ENCODE data around the gene GPX3.
A peak's percentile ranks its signal among the peaks of the same experiment; 100 is the strongest.

Gene GPX3, protein sequence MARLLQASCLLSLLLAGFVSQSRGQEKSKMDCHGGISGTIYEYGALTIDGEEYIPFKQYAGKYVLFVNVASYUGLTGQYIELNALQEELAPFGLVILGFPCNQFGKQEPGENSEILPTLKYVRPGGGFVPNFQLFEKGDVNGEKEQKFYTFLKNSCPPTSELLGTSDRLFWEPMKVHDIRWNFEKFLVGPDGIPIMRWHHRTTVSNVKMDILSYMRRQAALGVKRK

DNA sequence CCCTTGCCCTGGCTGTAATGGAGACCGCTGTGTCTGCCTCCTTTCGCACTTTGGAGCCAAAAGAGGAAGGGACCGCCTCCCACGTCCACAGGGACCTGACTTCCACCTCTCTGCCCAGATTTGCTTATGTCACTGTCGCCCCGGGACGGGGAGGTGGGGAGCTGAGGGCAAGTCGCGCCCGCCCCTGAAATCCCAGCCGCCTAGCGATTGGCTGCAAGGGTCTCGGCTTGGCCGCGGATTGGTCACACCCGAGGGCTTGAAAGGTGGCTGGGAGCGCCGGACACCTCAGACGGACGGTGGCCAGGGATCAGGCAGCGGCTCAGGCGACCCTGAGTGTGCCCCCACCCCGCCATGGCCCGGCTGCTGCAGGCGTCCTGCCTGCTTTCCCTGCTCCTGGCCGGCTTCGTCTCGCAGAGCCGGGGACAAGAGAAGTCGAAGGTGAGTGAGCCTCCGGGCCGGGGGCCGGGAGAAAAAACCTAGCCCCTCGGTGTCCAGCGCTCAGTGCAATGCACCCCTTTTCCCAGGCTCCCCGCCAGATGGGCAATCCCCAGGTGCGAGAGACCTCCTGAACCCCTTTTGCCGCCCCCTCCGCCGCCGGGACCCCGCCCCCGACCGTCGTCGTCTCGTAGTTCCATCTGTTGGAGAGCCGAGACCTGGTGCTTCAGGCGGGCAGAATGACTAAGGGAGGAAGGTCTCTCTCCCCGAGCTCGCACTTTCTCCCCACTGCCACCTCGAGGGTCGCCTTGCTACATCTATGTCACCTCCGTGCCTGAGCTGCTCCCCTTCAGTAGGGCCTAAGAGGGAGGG is at the start of gene GPX3:
Gene GPX3, plus strand, starts transcription at position 288 of the 807 bp plus-strand sequence. Its CDS starts 64 bp downstream, at position 352.
- Histone ChIP-seq H3K27me3 (ENCODE audit: low read depth, low read length) (no peaks in the 10 kb centered on the region), H3K4me3 (ENCODE audit: low read depth in 1 of 2, low read length in 2 of 2) (peak within 1 kb of the TSS; percentile 60 to 68), H3K27ac (ENCODE audit: low read length) (peak within 1 kb of the TSS; percentile 48), H3K4me1 (ENCODE audit: control insufficient read depth in 1 of 2, insufficient read depth in 2 of 2, low read length in 2 of 2) (peaks cover 24% of the 10 kb centered on the region in 2 donors), H3K36me3 (ENCODE audit: control insufficient read depth in 1 of 2, insufficient read depth in 2 of 2, low read length in 2 of 2) (peaks cover 0 to 3% of the 10 kb centered on the region in 2 donors), H3K9me3 (ENCODE audit: control insufficient read depth in 1 of 2, low read length in 2 of 2) (no peaks in the 10 kb centered on the region)

DNA sequence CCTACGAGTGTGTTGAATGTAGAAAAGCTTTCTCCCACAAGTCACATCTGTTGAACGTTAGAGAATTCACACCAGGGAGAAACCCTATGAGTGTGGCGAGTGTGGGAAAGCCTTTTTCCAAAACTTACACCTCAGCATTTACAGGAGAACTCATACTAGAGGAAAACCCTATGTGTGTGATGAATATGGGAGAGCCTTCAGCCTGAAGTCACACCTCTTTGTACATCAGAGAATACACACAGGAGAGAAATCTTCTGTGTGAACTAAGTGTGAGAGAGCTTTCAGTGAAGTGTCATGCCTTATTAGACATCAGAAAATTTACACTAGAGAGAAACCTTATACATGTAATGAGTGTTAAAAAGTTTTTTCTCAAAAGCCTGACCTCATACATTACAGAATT is 41.8 kb upstream of the GPX3 start:
- no peaks in the 10 kb centered on the region for H3K27me3 ChIP-seq (ENCODE audit: low read depth, low read length)
- peaks cover 0 to 12% of the 10 kb centered on the region in 2 donors for H3K9me3 ChIP-seq (ENCODE audit: control insufficient read depth in 1 of 2, low read length in 2 of 2)
- H3K4me3 ChIP-seq (ENCODE audit: low read depth in 1 of 2, low read length in 2 of 2) = no peak overlapping the region
- no peaks in the 10 kb centered on the region for H3K4me1 ChIP-seq (ENCODE audit: control insufficient read depth in 1 of 2, insufficient read depth in 2 of 2, low read length in 2 of 2)
- no peak overlapping the region for H3K27ac ChIP-seq (ENCODE audit: low read length)
- H3K36me3 ChIP-seq (ENCODE audit: control insufficient read depth in 1 of 2, insufficient read depth in 2 of 2, low read length in 2 of 2) = no peaks in the 10 kb centered on the region

DNA sequence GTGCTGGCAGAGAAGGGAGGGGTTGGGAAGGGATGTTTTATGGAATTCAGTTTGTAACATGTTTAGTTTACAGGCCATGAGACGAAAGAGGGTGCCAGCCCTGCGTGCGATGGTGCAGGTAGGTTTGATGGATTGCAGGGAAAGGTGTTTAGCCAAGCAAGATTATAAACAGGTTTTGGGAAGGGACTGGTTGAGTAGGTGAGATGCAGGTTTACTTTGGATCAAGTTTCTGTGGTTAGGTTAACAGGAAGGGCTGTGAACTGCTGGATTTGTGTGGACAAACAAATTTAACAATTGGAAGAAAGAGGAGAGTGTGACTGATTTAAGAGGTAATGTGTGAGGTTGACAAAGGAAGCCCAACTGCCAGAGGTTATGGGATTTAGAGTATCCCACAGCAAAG is 32.6 kb upstream of the GPX3 start:
- Histone ChIP-seq H3K27me3 (ENCODE audit: low read depth, low read length) (no peaks in the 10 kb centered on the region), H3K9me3 (ENCODE audit: control insufficient read depth in 1 of 2, low read length in 2 of 2) (no peaks in the 10 kb centered on the region)

DNA sequence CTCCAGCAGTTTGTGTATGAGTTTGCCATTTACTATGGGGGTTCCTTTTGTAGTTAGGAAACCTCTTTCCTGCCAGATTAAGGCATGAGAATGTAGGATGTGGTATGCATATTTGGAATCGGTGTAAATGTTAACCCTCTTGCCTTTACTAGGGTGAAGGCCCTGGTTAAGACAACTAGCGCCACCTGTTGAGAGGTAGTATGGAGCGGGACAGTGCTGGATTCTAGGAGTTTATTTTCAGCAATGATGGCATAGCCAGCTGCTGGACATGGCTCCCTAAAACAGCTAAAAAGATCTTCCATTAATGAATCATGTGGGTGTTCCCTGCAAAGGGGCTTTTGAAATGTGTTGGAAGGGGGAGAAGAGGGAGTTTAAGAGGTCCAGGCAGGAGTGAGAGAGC is 30.7 kb upstream of the GPX3 start:
- no peak overlapping the region for H3K4me3 ChIP-seq (ENCODE audit: low read depth in 1 of 2, low read length in 2 of 2)
- H3K27me3 ChIP-seq (ENCODE audit: low read depth, low read length) = no peaks in the 10 kb centered on the region
- no peaks in the 10 kb centered on the region for H3K36me3 ChIP-seq (ENCODE audit: control insufficient read depth in 1 of 2, insufficient read depth in 2 of 2, low read length in 2 of 2)
- H3K27ac ChIP-seq (ENCODE audit: low read length) = no peak overlapping the region
- H3K4me1 ChIP-seq (ENCODE audit: control insufficient read depth in 1 of 2, insufficient read depth in 2 of 2, low read length in 2 of 2) = no peaks in the 10 kb centered on the region
- H3K9me3 ChIP-seq (ENCODE audit: control insufficient read depth in 1 of 2, low read length in 2 of 2) = no peaks in the 10 kb centered on the region

More for the DNA sequence above, 32.6 kb upstream of the GPX3 start:
- H3K27ac ChIP-seq (ENCODE audit: low read length) = no peak overlapping the region
- no peaks in the 10 kb centered on the region for H3K4me1 ChIP-seq (ENCODE audit: control insufficient read depth in 1 of 2, insufficient read depth in 2 of 2, low read length in 2 of 2)
- no peak overlapping the region for H3K4me3 ChIP-seq (ENCODE audit: low read depth in 1 of 2, low read length in 2 of 2)
- H3K36me3 ChIP-seq (ENCODE audit: control insufficient read depth in 1 of 2, insufficient read depth in 2 of 2, low read length in 2 of 2) = no peaks in the 10 kb centered on the region

DNA sequence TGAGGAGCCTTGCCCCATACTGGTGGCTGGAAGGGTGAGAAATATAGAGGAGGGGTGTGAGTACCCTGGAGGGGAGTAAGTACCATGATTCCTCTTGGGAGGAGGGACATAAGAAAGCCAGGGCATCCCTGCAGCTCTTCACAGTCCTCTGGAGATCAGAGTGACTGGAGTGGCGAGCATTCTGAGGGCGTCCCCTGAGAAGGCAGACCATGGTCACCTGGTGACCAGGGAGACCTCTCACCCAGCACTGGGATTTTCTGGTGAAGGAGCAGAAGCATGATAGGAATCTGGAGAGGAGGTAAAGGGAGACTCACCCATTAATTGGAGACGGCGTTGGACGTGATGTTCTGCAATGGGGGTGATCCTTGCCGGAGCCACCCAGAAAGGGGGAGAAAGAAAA is 27.7 kb upstream of the GPX3 start:
- Histone ChIP-seq H3K4me1 (ENCODE audit: control insufficient read depth in 1 of 2, insufficient read depth in 2 of 2, low read length in 2 of 2) (no peaks in the 10 kb centered on the region), H3K27ac (ENCODE audit: low read length) (no peak overlapping the region), H3K36me3 (ENCODE audit: control insufficient read depth in 1 of 2, insufficient read depth in 2 of 2, low read length in 2 of 2) (no peaks in the 10 kb centered on the region), H3K27me3 (ENCODE audit: low read depth, low read length) (no peaks in the 10 kb centered on the region), H3K9me3 (ENCODE audit: control insufficient read depth in 1 of 2, low read length in 2 of 2) (no peaks in the 10 kb centered on the region), H3K4me3 (ENCODE audit: low read depth in 1 of 2, low read length in 2 of 2) (no peak overlapping the region)

DNA sequence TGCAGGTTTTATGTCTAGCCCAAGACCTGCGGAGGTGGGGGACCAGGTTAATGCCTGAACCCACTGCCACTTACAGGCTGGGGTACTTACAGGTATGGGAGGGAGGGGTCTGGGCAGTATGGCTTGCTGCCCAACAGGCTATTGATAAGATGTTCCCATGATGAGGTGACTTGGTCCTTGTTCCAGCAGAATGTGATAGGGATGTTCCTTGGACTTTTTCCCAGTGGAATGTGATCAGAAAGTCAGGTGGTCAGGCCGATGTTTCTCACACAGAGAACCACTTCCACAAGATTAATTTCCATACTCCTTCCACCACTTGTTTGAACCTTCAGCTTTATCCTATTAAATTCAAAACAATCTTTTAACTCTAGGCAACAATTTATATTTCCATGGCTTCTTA is 27.0 kb upstream of the GPX3 start:
- no peak overlapping the region for H3K4me3 ChIP-seq (ENCODE audit: low read depth in 1 of 2, low read length in 2 of 2)
- H3K4me1 ChIP-seq (ENCODE audit: control insufficient read depth in 1 of 2, insufficient read depth in 2 of 2, low read length in 2 of 2) = no peaks in the 10 kb centered on the region
- H3K9me3 ChIP-seq (ENCODE audit: control insufficient read depth in 1 of 2, low read length in 2 of 2) = no peaks in the 10 kb centered on the region
- H3K36me3 ChIP-seq (ENCODE audit: control insufficient read depth in 1 of 2, insufficient read depth in 2 of 2, low read length in 2 of 2) = no peaks in the 10 kb centered on the region
- H3K27me3 ChIP-seq (ENCODE audit: low read depth, low read length) = no peaks in the 10 kb centered on the region
- no peak overlapping the region for H3K27ac ChIP-seq (ENCODE audit: low read length)

DNA sequence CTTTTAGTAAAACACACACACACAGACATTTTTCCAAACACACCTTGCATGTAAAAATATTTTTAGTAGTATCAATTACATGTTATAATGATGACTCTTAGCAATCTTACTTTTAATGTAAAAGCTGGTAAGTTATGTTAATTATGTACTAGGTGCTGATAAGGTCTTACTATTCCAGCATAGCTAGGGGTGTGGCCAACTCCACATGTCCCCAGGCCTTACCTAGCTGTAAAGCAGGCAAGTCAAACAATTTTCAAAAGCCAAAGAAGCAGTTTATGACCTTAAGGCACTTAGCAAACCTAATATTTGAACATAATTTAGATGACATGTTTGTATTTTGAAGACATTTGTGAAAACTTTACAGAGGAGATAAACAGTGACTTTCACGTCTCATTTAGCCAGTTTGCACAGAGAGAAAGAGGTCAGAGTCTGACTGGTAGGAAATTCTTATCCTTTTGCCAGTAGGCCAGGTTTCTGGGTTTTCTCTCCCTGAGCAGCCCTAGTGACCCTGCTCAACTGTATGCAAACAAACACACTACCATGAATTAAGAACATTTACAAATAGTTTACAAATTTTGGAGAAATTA is 26.5 kb upstream of the GPX3 start:
- H3K27me3 ChIP-seq (ENCODE audit: low read depth, low read length) = no peaks in the 10 kb centered on the region
- H3K27ac ChIP-seq (ENCODE audit: low read length) = no peak overlapping the region
- no peaks in the 10 kb centered on the region for H3K9me3 ChIP-seq (ENCODE audit: control insufficient read depth in 1 of 2, low read length in 2 of 2)

DNA sequence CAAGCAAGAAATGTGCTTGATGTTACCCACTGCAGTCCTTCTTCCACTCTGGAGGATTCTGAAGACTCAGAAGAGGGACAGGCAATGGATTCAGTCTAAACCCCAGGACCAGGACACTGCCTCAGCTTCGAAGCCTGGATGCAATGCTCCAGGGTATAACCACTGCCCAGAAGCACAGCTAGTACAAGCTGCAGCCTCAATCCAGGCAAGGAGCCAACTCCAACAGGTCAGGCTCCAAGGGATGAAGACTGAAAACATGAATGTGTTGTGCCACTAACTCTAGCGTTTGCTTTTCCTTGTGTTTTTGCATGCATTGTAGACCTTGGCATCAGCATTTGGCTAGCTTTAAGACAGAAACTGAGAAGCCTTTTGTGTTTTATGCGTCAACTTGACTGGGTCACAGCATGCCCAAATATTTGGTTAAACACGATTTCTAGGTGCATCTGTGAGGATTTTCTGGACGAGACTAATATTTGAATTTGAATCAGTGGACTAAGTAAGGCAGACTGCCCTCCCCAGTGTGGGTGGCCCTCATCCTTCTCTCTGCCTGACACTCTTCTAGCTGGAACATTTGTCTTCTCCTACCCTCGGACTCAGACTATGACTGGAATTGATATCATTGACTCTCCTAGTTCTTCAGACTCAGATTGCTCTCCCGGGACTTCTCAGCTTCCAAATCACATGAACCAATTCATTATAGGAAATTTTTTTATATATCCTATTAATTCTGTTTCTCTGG is 20.5 kb upstream of the GPX3 start:
- no peaks in the 10 kb centered on the region for H3K27me3 ChIP-seq (ENCODE audit: low read depth, low read length)
- no peak overlapping the region for H3K27ac ChIP-seq (ENCODE audit: low read length)
- no peaks in the 10 kb centered on the region for H3K9me3 ChIP-seq (ENCODE audit: control insufficient read depth in 1 of 2, low read length in 2 of 2)
- peaks cover 0 to 14% of the 10 kb centered on the region in 2 donors for H3K4me1 ChIP-seq (ENCODE audit: control insufficient read depth in 1 of 2, insufficient read depth in 2 of 2, low read length in 2 of 2)
- H3K4me3 ChIP-seq (ENCODE audit: low read depth in 1 of 2, low read length in 2 of 2) = no peak overlapping the region
- no peaks in the 10 kb centered on the region for H3K36me3 ChIP-seq (ENCODE audit: control insufficient read depth in 1 of 2, insufficient read depth in 2 of 2, low read length in 2 of 2)

More for the DNA sequence above, 26.5 kb upstream of the GPX3 start:
- Histone ChIP-seq H3K36me3 (ENCODE audit: control insufficient read depth in 1 of 2, insufficient read depth in 2 of 2, low read length in 2 of 2) (no peaks in the 10 kb centered on the region), H3K4me3 (ENCODE audit: low read depth in 1 of 2, low read length in 2 of 2) (no peak overlapping the region), H3K4me1 (ENCODE audit: control insufficient read depth in 1 of 2, insufficient read depth in 2 of 2, low read length in 2 of 2) (no peaks in the 10 kb centered on the region)

DNA sequence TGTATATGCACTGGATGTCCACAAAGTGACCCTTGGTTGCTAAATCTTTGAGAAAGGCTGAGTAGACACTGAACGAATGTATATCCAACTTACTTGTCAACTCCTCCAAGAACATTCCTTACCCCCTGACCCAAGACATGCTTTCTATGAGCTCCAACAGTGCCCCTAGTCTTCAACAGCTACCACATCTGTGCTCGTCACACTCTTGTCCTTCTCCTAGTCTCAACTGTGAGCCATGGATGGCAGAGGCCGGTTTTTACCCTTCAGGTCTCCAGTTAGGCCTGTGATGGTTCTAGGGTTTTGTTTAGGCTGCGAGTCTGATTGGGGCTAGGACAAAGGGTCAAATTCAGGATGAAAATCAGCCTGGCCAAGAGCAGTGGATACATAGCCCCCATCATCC is 19.0 kb upstream of the GPX3 start:
- H3K27ac ChIP-seq (ENCODE audit: low read length) = no peak overlapping the region
- no peaks in the 10 kb centered on the region for H3K9me3 ChIP-seq (ENCODE audit: control insufficient read depth in 1 of 2, low read length in 2 of 2)
- H3K4me1 ChIP-seq (ENCODE audit: control insufficient read depth in 1 of 2, insufficient read depth in 2 of 2, low read length in 2 of 2) = peaks cover 8 to 26% of the 10 kb centered on the region in 2 donors
- H3K27me3 ChIP-seq (ENCODE audit: low read depth, low read length) = no peaks in the 10 kb centered on the region
- no peak overlapping the region for H3K4me3 ChIP-seq (ENCODE audit: low read depth in 1 of 2, low read length in 2 of 2)
- no peaks in the 10 kb centered on the region for H3K36me3 ChIP-seq (ENCODE audit: control insufficient read depth in 1 of 2, insufficient read depth in 2 of 2, low read length in 2 of 2)

DNA sequence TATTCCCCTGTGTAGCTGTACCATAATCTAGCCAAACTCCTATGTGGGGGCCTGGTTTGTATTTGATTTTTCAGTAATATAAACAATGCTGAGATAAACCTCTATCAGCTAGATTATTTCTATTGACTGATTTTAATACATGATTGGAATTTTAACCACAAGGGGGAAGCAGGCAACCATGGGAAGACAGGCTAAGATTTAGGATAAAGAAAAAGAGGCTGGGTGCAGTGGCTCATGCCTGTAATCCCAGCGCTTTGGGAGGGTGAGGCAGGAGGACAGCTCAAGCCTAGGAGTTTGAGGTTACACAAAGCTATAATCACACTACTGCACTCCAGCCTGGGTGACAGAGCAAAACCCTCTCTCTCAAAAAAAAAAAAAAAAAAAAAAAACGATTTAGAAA is 18.1 kb upstream of the GPX3 start:
- H3K27me3 ChIP-seq (ENCODE audit: low read depth, low read length) = no peaks in the 10 kb centered on the region
- H3K4me1 ChIP-seq (ENCODE audit: control insufficient read depth in 1 of 2, insufficient read depth in 2 of 2, low read length in 2 of 2) = peaks cover 8 to 34% of the 10 kb centered on the region in 2 donors
- H3K27ac ChIP-seq (ENCODE audit: low read length) = no peak overlapping the region
- no peak overlapping the region for H3K4me3 ChIP-seq (ENCODE audit: low read depth in 1 of 2, low read length in 2 of 2)
- H3K36me3 ChIP-seq (ENCODE audit: control insufficient read depth in 1 of 2, insufficient read depth in 2 of 2, low read length in 2 of 2) = no peaks in the 10 kb centered on the region
- H3K9me3 ChIP-seq (ENCODE audit: control insufficient read depth in 1 of 2, low read length in 2 of 2) = no peaks in the 10 kb centered on the region
